ENCODE data around the gene FGF14.
"Not testable (repeated sequence)": the region's sequence is repeated elsewhere in the genome, so short reads cannot be mapped to it uniquely, and the experiment has no call there.

The FGF14 gene

GRCh38 chr13:102012299-102013293 lies 389.3 kb downstream of the FGF14 start:
- CTCF ChIA-PET = no interaction called here
- Histone ChIP-seq H3K4me1 (ENCODE audit: control insufficient read depth, insufficient read depth, low read length) (no peaks in the 10 kb centered on the region), H3K27ac (ENCODE audit: extremely low read depth, low read depth, low read length) (no peak overlapping the region), H3K36me3 (ENCODE audit: control insufficient read depth in 2 of 2, insufficient read depth in 1 of 2, low read length in 2 of 2) (no peaks in the 10 kb centered on the region), H3K4me3 (ENCODE audit: low read depth, low read length) (no peak overlapping the region), H3K9me3 (ENCODE audit: control insufficient read depth, insufficient read depth, low read depth, low read length) (no peaks in the 10 kb centered on the region)
- TF ChIP-seq FEZF1 (tag by site-specific recombination; IDR thresholded peaks at IDR 0.05) (no peak), ZSCAN30 (tag by site-specific recombination; IDR thresholded peaks at IDR 0.05) (no peak), ZBTB48 (tag by site-specific recombination; IDR thresholded peaks at IDR 0.05) (no peak), ZNF280C (tag by site-specific recombination; IDR thresholded peaks at IDR 0.05) (no peak), PRDM2 (tag by site-specific recombination; IDR thresholded peaks at IDR 0.05; ENCODE audit: borderline replicate concordance) (no peak), ZNF121 (tag by site-specific recombination; IDR thresholded peaks at IDR 0.05) (no peak), SP3 (tag by site-specific recombination; IDR thresholded peaks at IDR 0.05) (no peak), ZNF19 (tag by site-specific recombination; IDR thresholded peaks at IDR 0.05; ENCODE audit: low read depth) (no peak), MZF1 (tag by site-specific recombination; IDR thresholded peaks at IDR 0.05; ENCODE audit: borderline replicate concordance) (no peak)
- POLR2A ChIA-PET = no interaction called here

GRCh38 chr13:102011455-102011854 lies 390.4 kb downstream of the FGF14 start:
- CTCF ChIA-PET; H3K9me3 ChIP-seq (ENCODE audit: control insufficient read depth, insufficient read depth, low read depth, low read length); H3K36me3 ChIP-seq (ENCODE audit: control insufficient read depth in 2 of 2, insufficient read depth in 1 of 2, low read length in 2 of 2); POLR2A ChIA-PET; H3K4me3 ChIP-seq (ENCODE audit: low read depth, low read length); H3K4me1 ChIP-seq (ENCODE audit: control insufficient read depth, insufficient read depth, low read length); H3K27ac ChIP-seq (ENCODE audit: extremely low read depth, low read depth, low read length): not testable (repeated sequence)

GRCh38 chr13:102003848-102004570 lies 397.8 kb downstream of the FGF14 start:
- H3K4me1 ChIP-seq (ENCODE audit: control insufficient read depth, insufficient read depth, low read length) = no peaks in the 10 kb centered on the region
- H3K27ac ChIP-seq (ENCODE audit: extremely low read depth, low read depth, low read length) = no peak overlapping the region
- ChIA-PET POLR2A (no interaction called here), CTCF (interaction anchor here (0.6 kb wide), 1 partner anchor 173 kb away, joined by 3 read pairs; no protein-coding TSS in a partner anchor)
- no peaks in the 10 kb centered on the region for H3K36me3 ChIP-seq (ENCODE audit: control insufficient read depth in 2 of 2, insufficient read depth in 1 of 2, low read length in 2 of 2)
- no peak overlapping the region for H3K4me3 ChIP-seq (ENCODE audit: low read depth, low read length)
- H3K9me3 ChIP-seq (ENCODE audit: control insufficient read depth, insufficient read depth, low read depth, low read length) = no peaks in the 10 kb centered on the region
- TF ChIP-seq ZNF174 (tag by site-specific recombination; IDR thresholded peaks at IDR 0.05) (no peak), ZNF391 (tag by site-specific recombination; IDR thresholded peaks at IDR 0.05; ENCODE audit: borderline replicate concordance, low read depth) (no peak), ZIC2 (tag by site-specific recombination; IDR thresholded peaks at IDR 0.05) (no peak), ZNF2 (tag by site-specific recombination; IDR thresholded peaks at IDR 0.05) (no peak), ZNF48 (tag by site-specific recombination; IDR thresholded peaks at IDR 0.05) (no peak), ZNF398 (tag by site-specific recombination; IDR thresholded peaks at IDR 0.05) (no peak), CTCF (tag by site-specific recombination; IDR thresholded peaks at IDR 0.05) (no peak)
